ENCODE measurements around the gene STAB1.

Gene STAB1

DNA sequence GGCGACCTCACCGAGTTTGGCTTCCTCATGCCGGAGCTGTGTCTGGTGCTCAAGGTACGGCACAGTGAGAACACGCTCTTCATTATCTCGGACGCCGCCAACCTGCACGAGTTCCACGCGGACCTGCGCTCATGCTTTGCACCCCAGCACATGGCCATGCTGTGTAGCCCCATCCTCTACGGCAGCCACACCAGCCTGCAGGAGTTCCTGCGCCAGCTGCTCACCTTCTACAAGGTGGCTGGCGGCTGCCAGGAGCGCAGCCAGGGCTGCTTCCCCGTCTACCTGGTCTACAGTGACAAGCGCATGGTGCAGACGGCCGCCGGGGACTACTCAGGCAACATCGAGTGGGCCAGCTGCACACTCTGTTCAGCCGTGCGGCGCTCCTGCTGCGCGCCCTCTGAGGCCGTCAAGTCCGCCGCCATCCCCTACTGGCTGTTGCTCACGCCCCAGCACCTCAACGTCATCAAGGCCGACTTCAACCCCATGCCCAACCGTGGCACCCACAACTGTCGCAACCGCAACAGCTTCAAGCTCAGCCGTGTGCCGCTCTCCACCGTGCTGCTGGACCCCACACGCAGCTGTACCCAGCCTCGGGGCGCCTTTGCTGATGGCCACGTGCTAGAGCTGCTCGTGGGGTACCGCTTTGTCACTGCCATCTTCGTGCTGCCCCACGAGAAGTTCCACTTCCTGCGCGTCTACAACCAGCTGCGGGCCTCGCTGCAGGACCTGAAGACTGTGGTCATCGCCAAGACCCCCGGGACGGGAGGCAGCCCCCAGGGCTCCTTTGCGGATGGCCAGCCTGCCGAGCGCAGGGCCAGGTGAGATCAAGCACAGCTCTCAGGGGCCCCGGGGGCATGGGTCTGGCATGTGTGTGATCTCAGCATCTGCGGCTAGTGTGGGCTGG, 7.1 kb upstream of the STAB1 start:
- no peaks in the 10 kb centered on the region for H3K27me3 Mint-ChIP-seq
- H3K4me1 Mint-ChIP-seq (ENCODE audit: low read depth): peaks cover 66% of the 10 kb centered on the region
- H3K4me3 Mint-ChIP-seq: no peak overlapping the region
- intact Hi-C loops (cut with micrococcal nuclease): no loop called here
- peaks cover 100% of the 10 kb centered on the region for H3K36me3 Mint-ChIP-seq (ENCODE audit: low read depth)
- H3K9me3 Mint-ChIP-seq: no peaks in the 10 kb centered on the region
- H3K27ac Mint-ChIP-seq: no peak overlapping the region

DNA sequence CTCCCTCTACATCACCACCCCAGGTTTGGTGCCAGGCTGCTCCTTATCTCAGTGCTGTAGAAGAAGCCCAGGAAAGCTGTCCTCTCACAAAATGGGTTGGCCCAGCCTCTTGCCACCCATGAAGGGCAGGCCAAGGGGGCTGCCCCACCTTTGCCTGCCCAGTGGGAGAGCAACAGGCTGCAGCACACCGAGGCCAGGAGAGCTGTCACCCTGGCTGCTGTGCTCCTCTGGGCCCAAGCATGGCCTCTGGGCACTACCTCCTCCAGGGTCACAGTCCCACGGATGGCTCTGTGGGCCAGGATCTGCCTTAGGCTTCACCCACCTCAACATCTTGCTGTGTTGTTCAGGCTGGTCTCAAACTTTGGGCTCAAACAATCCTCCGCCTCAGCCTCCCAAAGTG, 6.4 kb upstream of the STAB1 start:
- Mint-ChIP-seq H3K27me3 (no peaks in the 10 kb centered on the region), H3K36me3 (ENCODE audit: low read depth) (peaks cover 100% of the 10 kb centered on the region), H3K9me3 (no peaks in the 10 kb centered on the region), H3K4me1 (ENCODE audit: low read depth) (peaks cover 67% of the 10 kb centered on the region), H3K27ac (peak overlapping the region; percentile 97), H3K4me3 (no peak overlapping the region)
- intact Hi-C loops (cut with micrococcal nuclease): no loop called here

DNA sequence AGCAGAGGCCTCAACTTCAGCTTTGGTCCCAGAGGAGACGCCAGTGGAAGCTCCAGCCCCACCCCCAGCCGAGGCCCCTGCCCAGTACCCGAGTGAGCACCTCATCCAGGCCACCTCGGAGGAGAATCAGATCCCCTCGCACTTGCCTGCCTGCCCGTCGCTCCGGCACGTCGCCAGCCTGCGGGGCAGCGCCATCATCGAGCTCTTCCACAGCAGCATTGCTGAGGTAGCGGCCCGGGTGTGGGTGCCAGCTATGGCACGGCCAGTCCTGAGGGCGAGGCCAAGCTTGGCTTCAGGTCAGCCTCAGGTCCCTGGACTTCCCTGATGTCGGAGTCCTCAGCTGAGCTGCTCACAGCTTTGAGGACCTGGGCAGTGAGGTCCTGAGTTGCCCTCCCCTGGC, 5.7 kb upstream of the STAB1 start:
- H3K27me3 Mint-ChIP-seq: no peaks in the 10 kb centered on the region
- intact Hi-C loops (cut with micrococcal nuclease): no loop called here
- no peaks in the 10 kb centered on the region for H3K9me3 Mint-ChIP-seq
- H3K36me3 Mint-ChIP-seq (ENCODE audit: low read depth): peaks cover 94% of the 10 kb centered on the region
- H3K4me3 Mint-ChIP-seq: no peak overlapping the region
- H3K4me1 Mint-ChIP-seq (ENCODE audit: low read depth): peaks cover 73% of the 10 kb centered on the region
- peak overlapping the region; percentile 97 for H3K27ac Mint-ChIP-seq

DNA sequence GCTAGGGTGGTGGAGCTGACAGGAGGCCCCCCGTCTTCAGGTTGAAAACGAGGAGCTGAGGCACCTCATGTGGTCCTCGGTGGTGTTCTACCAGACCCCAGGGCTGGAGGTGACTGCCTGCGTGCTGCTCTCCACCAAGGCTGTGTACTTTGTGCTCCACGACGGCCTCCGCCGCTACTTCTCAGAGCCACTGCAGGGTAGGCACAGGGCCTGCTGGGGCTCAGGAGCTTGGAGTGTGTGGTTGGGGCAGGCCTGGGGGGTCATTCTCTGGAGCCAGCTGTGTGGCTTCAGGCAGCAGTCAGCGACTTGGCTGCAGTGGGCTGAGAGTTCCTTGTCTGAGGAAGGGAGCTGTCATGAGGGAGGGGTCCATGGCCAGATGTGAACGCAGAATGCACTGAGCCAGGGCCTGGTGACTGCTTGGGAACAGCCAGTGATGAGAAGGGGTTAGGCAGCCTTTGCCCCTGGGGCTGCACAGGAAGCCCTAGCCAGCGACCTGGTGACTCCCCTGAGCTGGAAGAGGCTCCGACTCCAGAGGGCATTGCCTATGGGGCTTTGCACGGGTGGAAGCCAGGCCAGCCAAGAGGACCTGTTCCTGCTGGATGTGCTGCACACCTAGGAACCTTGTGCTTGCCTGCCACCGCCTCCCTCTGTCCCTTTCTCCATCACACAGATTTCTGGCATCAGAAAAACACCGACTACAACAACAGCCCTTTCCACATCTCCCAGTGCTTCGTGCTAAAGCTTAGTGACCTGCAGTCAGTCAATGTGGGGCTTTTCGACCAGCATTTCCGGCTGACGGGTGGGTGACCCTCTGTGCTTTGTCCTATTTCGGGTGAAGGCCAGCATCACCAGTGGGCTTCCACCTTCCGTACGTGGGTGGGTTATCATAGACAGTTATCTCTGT, 4.9 kb upstream of the STAB1 start:
- peak overlapping the region; percentile 97 for H3K27ac Mint-ChIP-seq
- peaks cover 70% of the 10 kb centered on the region for H3K4me1 Mint-ChIP-seq (ENCODE audit: low read depth)
- peaks cover 92% of the 10 kb centered on the region for H3K36me3 Mint-ChIP-seq (ENCODE audit: low read depth)
- peak overlapping the region; percentile 64 for H3K4me3 Mint-ChIP-seq
- intact Hi-C loops (cut with micrococcal nuclease): no loop called here
- no peaks in the 10 kb centered on the region for H3K9me3 Mint-ChIP-seq
- no peaks in the 10 kb centered on the region for H3K27me3 Mint-ChIP-seq

DNA sequence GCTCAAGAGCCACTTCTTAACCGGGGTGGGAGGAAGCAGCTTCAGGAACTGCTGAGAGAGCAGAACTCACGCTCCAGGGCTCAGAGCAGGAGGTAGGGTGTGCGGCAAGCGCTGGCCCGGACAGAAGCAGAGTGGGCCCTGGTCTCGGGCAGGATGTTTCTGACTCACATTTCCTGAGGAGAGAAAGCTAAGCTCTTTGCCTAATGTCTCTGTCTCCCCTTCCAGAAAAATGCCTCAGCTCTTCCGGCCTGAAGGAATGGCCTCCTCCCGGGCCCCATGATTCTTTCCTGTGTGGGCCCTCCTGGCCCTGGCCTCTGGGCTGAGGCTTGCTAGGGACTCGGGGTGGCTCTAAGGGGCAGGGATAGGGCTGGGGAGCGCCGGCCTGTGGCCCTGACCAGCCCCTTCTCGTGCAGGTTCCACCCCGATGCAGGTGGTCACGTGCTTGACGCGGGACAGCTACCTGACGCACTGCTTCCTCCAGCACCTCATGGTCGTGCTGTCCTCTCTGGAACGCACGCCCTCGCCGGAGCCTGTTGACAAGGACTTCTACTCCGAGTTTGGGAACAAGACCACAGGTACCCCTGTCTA, 4.1 kb upstream of the STAB1 start:
- H3K9me3 Mint-ChIP-seq: no peaks in the 10 kb centered on the region
- peak overlapping the region; percentile 64 for H3K4me3 Mint-ChIP-seq
- intact Hi-C loops (cut with micrococcal nuclease): no loop called here
- peaks cover 69% of the 10 kb centered on the region for H3K4me1 Mint-ChIP-seq (ENCODE audit: low read depth)
- H3K36me3 Mint-ChIP-seq (ENCODE audit: low read depth): peaks cover 92% of the 10 kb centered on the region
- no peaks in the 10 kb centered on the region for H3K27me3 Mint-ChIP-seq
- peak overlapping the region; percentile 97 for H3K27ac Mint-ChIP-seq

DNA sequence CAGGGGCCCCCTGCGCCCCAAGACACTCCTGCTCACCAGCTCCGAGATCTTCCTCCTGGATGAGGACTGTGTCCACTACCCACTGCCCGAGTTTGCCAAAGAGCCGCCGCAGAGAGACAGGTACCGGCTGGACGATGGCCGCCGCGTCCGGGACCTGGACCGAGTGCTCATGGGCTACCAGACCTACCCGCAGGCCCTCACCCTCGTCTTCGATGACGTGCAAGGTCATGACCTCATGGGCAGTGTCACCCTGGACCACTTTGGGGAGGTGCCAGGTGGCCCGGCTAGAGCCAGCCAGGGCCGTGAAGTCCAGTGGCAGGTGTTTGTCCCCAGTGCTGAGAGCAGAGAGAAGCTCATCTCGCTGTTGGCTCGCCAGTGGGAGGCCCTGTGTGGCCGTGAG, 3.1 kb upstream of the STAB1 start:
- H3K4me3 Mint-ChIP-seq: no peak overlapping the region
- no peaks in the 10 kb centered on the region for H3K27me3 Mint-ChIP-seq
- peaks cover 79% of the 10 kb centered on the region for H3K4me1 Mint-ChIP-seq (ENCODE audit: low read depth)
- peaks cover 92% of the 10 kb centered on the region for H3K36me3 Mint-ChIP-seq (ENCODE audit: low read depth)
- peak overlapping the region; percentile 97 for H3K27ac Mint-ChIP-seq
- H3K9me3 Mint-ChIP-seq: no peaks in the 10 kb centered on the region
- intact Hi-C loops (cut with micrococcal nuclease): no loop called here

DNA sequence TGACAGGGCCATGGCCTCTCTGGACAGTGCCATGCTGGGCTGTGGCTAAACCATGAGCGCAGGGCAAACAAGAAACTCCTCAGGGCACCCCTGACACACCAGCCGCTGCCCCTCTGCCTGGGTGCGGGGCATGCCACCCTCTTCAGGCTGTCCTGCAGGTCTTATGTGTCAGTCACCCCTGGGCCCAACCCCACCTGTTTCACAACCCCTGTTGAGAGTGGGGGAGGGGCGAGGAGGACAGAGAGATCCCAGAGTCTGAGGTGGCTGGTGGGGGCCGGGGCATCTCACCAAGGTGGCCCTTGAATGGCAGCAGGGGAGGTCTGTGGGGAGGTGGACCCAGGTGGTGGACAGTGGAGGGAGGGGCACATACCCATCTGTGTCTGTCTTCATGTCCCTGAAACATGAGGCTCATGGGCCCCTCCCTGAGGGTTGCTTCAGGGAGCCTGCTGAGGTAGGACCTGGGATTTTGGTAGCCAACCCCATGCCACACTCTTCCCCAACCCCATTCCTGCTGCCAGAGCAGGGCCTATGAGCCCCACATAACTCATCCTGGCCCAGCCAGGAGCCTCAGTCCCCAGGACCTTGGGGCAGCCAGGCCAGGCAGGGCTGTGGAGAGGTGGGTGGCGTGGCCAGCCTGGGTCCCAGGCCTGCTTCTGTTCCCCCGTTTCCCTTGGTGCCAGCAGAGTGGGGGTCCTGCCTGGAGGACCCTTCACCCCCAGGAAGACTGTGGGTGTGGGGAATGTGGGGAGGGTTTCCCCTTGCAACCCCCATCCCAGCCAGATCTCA, 1.7 kb upstream of the STAB1 start:
- intact Hi-C loops (cut with micrococcal nuclease): no loop called here
- peaks cover 88% of the 10 kb centered on the region for H3K4me1 Mint-ChIP-seq (ENCODE audit: low read depth)
- no peaks in the 10 kb centered on the region for H3K9me3 Mint-ChIP-seq
- H3K27ac Mint-ChIP-seq: peak overlapping the region; percentile 97
- no peak overlapping the region for H3K4me3 Mint-ChIP-seq
- H3K36me3 Mint-ChIP-seq (ENCODE audit: low read depth): peaks cover 92% of the 10 kb centered on the region
- no peaks in the 10 kb centered on the region for H3K27me3 Mint-ChIP-seq

DNA sequence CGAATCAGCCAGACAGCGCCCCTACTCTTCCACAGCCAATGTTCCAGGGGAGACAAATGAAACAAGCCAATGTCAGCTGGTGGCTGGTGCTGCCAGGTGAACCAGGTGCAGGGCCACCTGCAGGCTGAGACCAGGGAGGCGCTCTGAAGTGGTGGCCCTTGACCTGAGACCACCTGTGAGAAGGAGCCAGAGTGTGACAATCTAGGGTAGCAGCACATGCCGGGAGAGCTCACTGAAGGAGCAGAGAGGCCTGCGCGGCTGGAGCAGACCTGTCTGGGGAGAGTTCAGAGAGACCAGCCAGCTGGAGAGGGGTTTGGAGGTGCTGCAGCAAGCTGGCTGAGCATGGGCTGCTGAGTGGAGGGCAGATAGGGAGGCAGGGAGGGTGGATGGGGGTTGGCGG, 693 bp upstream of the STAB1 start:
- Mint-ChIP-seq H3K36me3 (ENCODE audit: low read depth) (peaks cover 90% of the 10 kb centered on the region), H3K4me3 (peak overlapping the region; percentile 88), H3K27ac (peak overlapping the region; percentile 97), H3K4me1 (ENCODE audit: low read depth) (peaks cover 92% of the 10 kb centered on the region), H3K9me3 (no peaks in the 10 kb centered on the region), H3K27me3 (no peaks in the 10 kb centered on the region)
- intact Hi-C loops (cut with micrococcal nuclease): no loop called here

DNA sequence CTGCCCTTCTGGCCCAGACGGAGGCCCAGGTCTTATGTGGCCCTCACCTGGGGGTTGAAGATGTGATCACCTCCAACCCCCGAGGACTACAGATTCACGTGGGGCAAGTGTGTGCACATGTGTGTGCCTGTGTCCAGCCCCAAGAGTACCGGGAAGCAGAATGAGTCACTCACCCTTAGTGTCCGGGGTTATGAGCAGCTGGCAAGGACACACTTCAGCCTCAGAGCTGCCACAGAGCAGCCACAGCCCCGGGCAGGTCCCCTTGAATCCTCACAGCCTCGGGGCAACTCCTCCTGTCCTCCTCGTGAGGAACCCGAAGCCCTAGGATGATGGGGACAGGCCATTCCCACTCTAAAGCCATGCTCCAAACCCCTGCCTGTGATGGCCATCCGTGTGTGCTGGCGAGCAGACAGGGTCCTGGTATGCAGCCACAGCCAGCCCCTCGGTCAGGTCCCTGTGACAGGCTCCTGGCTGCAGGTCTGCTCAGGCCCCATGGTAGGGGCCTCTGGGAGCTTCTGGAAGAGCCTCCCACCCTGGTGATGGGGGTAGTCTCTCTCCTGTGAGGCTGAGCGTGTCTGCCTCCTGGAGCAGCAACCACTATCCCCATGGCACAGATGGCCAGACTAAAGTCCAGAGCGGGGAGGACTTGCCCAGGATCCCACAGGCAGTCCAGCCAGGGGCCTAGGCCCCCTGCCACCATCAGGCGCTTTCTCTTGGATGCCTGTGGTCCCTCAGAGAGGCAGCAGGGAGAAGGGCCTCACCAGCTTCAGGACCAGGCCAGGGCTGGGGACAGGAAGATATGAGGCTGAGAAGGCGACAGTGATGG, 852 bp downstream of the STAB1 start:
- Mint-ChIP-seq H3K9me3 (no peaks in the 10 kb centered on the region), H3K27me3 (no peaks in the 10 kb centered on the region), H3K4me3 (peak overlapping the region; percentile 88), H3K27ac (peak overlapping the region; percentile 97), H3K4me1 (ENCODE audit: low read depth) (peaks cover 90% of the 10 kb centered on the region), H3K36me3 (ENCODE audit: low read depth) (peaks cover 90% of the 10 kb centered on the region)
- intact Hi-C loops (cut with micrococcal nuclease): no loop called here

DNA sequence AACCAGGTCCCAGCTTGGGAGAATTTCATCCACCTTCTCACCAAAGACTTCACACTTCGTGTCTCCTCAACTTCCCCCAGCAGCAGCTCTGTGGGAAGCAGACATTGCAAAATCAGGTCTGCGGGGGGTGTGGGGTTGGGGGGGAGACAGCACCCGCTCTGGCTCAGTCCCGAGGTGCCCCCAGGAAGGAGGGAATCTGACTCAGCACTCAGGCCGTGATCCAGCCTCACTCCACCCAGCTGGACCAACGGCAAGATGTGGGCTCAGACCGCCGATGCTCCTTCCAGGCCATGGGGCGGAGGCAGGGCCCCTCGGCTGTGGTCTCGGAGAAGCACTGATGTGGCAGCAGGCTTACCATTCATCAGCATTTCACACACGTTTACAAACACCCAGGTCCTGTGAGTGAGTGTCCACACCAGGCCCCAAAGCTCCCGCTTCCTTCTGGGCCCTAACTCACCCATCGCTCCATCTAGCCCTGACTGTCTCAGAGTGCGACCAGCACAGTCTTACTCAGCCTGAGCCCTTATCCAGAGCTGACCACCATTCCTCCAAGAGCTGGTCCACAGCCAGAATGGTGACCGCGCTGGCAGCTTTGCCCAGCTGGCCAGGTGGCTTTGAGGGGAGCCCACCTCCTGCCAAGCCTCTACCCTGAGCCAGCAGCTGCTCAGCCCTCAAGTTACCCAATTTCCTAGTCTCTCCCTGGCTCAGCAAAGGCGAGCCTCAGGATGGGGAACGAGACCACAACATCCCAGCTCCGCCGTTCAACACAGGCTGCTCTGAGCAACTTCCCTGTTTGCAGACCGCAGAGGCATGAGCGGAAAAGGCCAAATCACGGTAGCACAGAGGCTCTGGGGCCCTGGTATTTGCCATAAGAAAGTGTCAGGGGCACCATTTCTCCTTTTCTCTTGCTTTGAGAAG, 3.3 kb downstream of the STAB1 start:
- Mint-ChIP-seq H3K9me3 (no peaks in the 10 kb centered on the region), H3K27ac (peak overlapping the region; percentile 97)
- intact Hi-C loops (cut with micrococcal nuclease): loop anchor here (1.0 to 2.0 kb wide), 2 partner anchors 26 to 38 kb away; partner anchors contain the start of gene UQCC5

DNA sequence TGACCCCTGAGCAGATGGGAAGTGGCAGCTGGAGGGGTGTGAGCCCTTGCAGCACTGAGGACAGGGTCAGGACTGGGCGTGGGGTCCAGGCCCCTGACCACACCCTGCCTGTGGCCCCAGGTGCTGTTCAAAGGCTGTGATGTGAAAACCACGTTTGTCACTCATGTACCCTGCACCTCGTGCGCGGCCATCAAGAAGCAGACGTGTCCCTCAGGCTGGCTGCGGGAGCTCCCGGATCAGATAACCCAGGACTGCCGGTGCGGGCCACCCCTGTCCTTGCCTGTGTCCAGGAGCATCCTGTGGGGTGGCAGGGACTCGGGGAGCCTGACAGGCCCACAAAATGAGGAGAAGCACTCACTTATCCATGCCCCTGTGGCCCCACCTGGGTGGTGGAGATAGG, 5.9 kb downstream of the STAB1 start:
- peak overlapping the region; percentile 78 for H3K27ac Mint-ChIP-seq
- H3K27me3 Mint-ChIP-seq: no peaks in the 10 kb centered on the region
- no peaks in the 10 kb centered on the region for H3K9me3 Mint-ChIP-seq
- intact Hi-C loops (cut with micrococcal nuclease): no loop called here
- H3K36me3 Mint-ChIP-seq (ENCODE audit: low read depth): peaks cover 98% of the 10 kb centered on the region
- no peak overlapping the region for H3K4me3 Mint-ChIP-seq
- H3K4me1 Mint-ChIP-seq (ENCODE audit: low read depth): peaks cover 68% of the 10 kb centered on the region

More for the DNA sequence above, 3.3 kb downstream of the STAB1 start:
- H3K4me3 Mint-ChIP-seq: peak overlapping the region; percentile 88
- no peaks in the 10 kb centered on the region for H3K27me3 Mint-ChIP-seq
- H3K36me3 Mint-ChIP-seq (ENCODE audit: low read depth): peaks cover 90% of the 10 kb centered on the region
- H3K4me1 Mint-ChIP-seq (ENCODE audit: low read depth): peaks cover 84% of the 10 kb centered on the region

DNA sequence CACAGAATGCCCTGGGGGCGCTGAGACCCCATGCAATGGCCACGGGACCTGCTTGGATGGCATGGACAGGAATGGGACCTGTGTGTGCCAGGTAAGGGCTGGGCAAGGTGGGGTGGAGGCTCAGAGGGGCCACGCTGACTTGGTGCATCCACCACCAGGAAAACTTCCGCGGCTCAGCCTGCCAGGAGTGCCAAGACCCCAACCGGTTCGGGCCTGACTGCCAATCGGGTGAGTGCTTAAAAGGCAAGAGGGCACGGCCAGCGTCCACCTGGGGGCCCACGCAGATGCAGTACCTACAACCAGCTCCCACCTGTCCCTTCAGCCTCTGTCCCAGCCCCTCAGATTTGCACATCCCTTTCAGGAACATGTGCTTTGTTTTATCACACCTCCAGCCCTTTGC, 6.9 kb downstream of the STAB1 start:
- intact Hi-C loops (cut with micrococcal nuclease): no loop called here
- peaks cover 98% of the 10 kb centered on the region for H3K36me3 Mint-ChIP-seq (ENCODE audit: low read depth)
- H3K4me3 Mint-ChIP-seq: no peak overlapping the region
- peaks cover 65% of the 10 kb centered on the region for H3K4me1 Mint-ChIP-seq (ENCODE audit: low read depth)
- peak overlapping the region; percentile 10 for H3K27ac Mint-ChIP-seq
- no peaks in the 10 kb centered on the region for H3K27me3 Mint-ChIP-seq
- no peaks in the 10 kb centered on the region for H3K9me3 Mint-ChIP-seq

Data from dendritic cell treated with granulocyte-macrophage colony-stimulating factor and Interleukin-4, amounts not matched to agents 40 ng/mL and 50 ng/mL, for 4 days (primary cell).